ENCODE results near the gene ALPK1.

DNA sequence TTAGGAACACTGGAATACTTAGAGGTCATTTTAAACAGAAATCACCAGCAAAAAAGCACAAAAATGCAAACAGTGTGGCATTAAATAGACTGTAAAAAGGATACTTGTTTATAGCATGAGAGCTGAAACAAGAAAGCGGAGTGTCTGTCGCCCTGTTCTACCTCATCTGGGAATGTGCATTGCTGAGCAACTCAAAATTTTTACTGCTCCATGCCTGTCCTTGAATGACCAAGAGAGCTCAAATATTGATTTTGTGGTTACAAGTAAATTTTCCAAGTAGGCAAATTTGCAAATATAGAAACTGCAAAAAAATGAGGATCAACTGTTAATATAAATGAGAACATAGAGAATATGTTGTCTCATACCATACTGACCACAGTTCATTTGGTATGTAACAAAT is 40.1 kb upstream of the ALPK1 start:
- TF ChIP-seq POLR2A (IDR thresholded peaks at IDR 0.05; ENCODE audit: low read length) (no peak), GATA1 (IDR thresholded peaks at IDR 0.05; ENCODE audit: low read depth, low read length) (no peak)
